OCI-M2 (cell line): ENCODE measurements around the gene ADNP.

Source experiments
- DNase-seq: peaks from one replicate; lab custom pipeline; 2025; ENCODE audit not compliant: unreplicated experiment; lab: John Stamatoyannopoulos, UW

Gene ADNP

DNA sequence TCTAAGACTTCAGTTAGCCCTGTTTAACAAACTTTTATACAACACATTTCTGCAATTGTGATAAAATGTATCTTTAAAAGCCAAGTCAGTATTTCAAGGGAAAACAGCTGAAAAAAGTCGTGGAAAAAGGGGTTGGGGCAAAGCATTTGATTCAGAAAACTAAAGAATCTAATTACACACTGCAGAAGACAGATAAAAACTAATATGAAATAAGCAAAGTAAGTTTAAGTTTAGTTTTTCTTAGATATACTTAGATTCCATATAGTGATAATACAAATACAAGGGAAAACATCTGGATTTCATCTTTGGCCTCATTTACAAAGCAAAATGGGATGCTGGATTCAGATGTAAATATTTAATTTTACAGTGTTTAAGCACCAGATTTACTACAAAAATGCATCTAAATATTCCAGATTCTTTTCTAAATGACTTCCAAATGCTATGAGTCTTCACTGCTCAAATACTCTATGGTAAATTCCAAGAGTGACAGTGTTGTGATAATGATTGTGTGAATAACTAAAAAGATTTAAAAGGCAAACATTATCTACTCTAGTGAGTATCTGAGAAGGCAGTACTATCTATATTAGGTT lies 1.5 kb upstream of the ADNP start:
- no peak for DNase-seq

DNA sequence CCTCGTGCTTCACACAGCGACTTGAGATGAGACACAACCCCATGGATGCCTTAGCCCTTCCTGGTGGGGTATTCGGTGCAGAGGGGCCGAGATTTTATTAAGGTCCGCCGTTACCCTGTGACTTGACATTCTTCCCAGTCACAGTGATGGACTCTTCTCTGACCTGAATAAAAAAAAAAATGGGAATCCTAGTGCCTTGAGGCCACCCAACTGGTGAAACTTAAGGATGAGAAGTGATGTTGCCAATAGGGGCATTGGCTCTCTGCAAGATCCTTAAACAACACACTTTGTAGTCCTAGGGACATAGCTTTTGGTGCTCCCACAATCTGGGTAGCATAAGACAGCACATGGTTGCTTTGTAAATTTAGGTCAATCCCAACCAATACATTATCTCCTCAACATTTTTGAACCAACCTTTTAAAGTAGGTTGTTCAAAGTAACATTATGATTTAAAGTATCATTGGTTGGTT lies 814 bp upstream of the ADNP start:
- DNase-seq = no peak

DNA sequence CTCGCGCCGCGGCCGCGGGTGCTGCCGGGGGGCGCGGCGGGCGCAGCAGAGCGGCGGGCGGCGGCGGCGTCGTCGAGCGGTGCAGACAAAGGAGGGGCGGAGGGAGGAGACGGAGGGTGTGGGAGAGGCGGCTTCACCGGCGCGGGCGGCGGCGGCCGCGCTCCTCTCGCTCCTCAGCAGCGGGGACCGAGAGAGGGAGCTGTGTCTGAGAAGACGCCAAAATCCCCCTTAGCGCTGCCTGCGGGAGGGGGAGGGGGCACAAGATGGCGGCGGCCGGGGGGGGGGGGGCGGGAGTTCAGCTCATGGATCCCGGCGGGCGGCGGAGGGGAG lies 296 bp downstream of the ADNP start:
- DNase-seq = no peak

DNA sequence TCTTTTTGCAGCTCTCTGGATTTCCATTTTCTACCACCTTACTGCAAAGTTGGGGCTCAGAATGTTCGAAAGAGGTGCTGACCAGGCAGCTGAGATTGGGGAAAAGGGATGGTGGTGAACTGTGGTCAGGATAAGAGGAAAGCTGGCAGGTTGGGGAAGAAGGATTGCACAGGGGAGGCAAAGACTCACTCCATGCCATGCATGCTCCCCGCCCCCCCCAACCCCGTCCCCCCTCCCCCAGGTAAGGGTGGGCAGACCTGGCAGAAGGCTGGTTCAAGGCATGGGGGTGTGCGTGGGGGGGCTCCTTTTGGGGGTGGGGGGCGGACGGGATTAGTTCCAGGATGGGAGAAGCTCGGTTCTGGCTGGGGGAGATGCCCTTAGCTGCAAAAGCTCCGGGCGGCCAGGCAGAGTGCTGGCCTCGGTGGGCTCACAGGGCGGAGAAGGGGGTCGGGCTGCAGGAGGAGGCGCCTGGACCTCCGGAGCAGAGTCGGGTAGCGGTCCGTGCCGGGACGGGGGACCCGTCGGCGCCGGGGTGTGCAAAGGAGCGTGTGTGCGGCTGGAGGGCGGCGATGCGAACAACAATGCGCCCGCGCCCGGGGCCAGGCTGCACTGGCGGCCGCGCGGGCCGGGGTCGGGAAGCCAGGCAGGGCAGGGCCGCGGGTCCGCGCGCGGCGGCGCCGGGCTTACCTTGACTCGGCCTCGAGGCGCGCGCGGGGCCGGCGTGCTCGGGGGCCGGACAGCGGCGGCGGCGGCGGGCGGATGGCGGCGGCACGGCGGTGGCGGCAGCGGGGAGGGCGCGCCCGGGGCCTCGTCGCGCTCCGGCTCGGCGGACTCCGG lies 880 bp downstream of the ADNP start:
- DNase-seq = no peak

DNA sequence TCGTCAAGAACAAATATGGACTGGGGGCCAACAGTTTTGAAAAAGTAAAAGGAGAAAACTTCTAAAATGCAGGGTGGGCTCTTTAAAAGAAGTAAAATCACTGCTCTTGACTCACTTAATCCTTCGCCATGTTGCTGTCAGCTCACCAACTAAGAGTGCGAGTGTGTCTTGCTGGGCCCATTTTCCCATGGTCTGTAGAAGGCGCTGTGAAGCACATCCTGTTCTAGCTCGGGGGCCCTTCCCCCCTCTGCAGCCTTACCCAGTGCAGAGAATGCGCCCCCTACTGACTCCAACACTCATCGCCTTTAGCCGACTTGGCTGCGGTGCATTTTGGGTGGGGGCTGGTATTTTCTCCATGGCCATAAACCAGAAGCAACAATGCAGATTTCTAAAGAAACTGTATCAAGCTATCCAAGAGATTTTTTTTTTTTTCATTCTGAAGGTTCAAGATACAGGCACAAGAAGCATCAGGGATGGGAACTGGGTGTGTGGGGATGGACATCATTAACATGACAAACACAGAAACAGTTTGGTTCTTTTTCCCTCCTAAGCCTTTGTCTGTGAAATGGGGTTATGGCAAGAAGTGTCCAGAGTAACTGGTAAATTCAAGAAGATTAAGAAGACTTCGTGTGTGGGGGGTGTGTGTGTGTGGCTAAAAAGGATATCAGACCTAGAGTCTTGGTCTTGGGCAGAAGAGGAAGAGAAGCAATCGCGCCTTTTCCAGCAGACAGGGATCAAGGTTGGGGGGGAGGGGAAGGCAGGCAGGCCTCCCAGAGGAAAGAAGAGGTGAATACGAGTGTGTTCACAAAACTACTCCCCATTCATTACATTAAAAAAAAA lies 1.7 kb downstream of the ADNP start:
- DNase-seq = no peak

DNA sequence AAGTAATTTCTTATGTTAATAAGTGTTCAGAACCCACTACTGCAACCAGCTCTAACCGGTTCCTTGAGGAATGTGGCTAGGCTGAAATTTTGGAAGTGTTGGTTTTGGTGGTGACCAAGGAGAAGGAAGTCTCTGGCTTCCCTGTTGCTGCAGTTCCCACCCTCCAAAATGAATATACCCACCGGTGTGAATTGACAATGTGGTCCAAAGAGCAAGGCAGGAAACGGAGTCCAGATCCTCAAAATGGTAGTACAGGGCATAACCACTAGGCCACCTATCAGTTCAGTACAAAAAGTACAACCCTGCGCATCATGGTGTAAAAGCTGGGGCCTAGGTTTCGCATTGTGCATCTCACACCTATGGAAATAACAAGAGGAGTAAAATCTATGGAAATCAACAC lies 2.8 kb downstream of the ADNP start:
- DNase-seq = no peak

DNA sequence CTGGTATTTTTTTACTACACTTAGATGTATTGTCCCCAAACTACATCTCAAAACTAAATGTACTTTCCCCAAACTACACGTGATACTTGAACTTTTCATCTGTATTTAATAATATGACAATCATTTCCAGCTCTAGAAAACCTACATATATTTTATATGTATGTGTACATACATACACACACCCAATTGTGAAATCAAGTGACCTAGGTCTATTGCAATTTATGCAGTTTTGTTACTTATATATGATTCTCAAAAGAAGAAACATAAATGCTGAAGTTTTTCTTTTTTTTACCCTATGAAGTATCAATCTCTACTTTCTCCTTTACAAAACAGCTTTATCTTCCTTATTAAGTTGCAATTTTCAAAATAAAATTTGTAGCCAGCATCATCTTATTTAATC lies 4.7 kb downstream of the ADNP start:
- DNase-seq = no peak

DNA sequence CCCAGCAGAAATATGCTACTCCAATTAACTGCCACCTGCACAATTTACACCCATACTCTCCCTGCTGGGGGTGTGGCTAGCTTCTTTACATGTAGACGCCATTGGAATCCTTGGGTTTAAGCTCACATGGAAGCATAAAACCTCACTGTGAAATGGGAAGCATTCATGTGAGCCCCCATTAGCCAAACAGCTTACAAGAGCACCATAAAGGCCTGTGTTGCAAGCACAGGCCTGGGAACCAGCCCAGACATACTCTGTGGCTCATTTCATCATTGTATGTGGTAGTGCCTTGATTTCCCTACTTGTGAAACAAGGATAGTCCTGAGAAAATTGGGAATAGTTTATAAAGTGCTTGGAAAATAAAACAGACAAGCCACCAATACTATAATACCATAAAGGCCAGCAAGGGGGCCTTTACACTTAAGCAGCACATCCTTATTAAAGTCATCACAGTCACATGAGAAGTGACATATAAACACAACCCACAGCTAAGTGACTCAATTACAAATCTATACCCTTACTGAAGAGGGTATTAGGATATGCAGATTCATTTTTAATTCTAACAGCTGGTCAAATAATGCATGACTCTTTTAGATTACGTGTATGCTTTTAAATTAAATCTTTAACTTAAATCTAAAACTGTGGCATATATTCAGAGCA lies 6.8 kb downstream of the ADNP start:
- no peak for DNase-seq

DNA sequence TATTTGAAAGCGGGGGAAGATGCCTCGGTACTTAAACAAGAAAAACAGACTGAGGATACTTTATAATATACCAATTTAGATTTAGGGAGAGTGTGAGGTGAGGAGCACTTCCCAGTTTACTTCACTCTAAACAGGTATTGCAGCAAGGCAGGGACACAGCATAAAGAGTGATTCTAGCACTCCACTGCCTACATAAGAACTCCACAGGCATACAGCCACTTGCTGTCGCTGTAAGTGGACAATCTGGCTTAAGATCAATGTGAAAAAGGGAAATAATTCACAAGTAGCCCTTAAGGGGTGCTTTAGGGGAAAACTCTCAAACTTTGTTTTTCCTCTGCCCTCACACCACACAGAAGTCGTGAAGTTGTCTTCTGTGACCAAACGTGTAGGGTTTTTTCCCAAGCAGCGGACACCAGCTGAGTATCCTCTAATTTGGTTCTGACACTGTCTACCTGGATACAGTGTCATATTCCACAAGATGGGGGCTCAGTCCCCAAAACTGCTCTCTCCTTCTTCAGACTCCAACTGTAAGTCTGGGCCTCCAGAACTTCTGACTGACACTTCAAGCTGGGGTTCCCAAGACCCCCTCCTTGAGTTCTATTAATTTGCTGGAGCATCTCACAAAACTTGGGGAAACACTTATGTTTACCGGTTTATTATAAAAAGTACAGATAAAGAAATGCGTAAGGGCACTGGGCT lies 9.3 kb downstream of the ADNP start:
- no peak for DNase-seq

DNA sequence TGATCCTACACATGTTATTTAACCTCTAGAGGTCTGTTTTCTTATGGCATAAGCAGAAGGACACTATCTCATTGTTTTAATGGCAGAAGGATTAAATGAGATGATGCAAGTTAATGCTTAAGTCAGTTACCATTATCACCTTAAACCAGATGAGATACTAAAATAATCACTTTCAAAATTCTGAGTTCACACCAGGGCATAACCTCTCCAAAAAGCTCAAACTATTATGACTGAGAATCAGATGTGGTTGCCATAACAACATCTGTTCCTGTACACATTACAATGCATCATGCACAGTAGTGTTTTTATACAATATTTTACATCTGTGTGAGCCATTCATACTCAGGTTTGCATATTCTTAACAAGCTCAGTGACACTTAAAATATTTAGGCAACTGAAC lies 10.2 kb downstream of the ADNP start:
- no peak for DNase-seq

DNA sequence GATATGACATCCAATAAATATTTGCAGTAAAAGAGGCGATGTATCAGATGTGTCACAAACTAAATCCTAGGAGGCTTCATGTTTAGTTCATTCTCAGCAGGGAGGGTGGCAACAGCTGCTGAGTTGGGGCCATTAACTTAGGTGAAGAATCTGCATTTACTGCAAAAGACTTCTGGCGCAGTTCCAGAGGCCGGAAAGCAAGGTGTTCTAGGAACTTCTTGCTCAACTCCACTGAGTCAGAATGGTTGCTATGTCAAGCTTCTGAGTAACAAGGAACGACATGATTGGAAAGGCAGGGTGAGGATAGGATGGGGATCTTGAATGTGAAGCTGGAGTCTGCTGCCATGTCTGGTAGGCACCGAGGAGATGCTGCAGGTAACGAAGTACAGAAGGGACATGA lies 11.7 kb downstream of the ADNP start:
- DNase-seq = no peak

DNA sequence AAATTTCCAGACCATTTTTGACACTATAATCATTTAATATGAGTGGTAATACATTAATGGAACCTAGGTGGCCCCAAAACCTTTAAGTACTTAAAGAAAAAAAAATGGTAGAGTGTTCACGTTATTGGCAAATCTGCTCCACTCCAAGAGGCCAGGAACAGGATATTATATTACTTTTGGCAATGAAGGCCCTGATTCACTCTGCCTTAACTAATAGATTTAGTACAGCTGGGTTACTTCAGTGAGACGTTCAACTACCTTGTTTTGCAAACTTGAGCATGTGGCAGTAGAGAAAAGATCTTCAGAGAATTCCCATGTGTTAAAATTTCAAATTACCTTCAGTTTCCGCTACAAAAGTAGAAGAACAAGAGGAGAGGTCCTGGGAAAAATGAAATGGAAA lies 12.8 kb downstream of the ADNP start:
- no peak for DNase-seq

DNA sequence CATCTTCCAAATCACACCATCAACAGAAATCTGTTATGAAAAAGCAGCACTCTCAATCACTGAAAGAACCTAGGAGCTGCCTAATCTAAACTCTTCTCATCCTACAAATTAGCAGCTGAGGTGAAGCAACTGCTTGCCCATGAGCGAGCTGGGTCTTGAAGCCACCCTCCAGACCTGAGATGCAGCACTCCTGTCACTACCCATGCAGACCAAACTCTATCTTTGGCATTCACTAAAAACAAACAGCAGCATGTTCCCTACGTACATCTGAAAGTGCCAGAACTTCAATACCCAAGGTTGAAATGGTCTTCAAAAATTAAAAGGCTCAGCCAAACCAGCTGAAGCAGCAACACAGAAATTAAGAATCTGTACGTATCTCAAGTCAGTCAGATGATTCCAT lies 14.3 kb downstream of the ADNP start:
- DNase-seq = no peak

DNA sequence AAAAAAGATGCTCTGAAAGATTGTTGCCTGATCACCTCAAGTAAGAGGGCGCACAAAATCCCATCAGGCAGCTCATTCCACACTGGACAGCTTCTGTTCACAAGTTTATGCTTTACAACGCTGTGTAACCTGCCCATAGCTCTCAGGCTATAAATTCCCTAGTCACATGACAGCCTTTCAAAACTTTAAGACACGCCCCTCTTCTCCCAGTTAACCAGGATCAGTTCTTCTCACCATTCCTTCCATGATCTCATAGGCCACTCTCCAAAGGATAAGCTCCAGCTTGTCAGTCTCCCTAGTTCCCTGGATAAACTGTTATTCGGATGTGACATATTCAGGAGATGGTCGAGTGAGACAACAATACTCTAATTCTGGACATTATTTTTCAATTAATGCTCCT lies 15.0 kb downstream of the ADNP start:
- DNase-seq = no peak

DNA sequence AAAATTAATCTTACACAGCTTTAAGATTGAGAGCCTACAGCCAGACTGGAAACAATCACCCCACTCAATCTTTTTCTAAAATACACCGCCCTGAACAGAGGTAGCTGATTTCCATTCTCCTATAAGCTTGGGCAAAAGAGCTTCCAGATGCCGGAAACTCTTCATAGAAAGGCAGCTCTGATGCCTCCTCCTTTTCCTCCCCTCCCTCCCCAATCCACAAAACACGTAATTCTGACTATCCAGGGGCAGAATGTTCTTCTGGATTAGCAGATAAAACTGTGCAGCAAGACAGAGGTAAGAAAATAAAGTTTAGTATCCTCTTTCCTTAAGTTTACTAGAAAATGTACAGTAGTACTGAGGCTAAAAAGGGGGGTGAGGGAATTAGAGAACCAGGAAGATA lies 15.8 kb downstream of the ADNP start:
- DNase-seq = no peak

DNA sequence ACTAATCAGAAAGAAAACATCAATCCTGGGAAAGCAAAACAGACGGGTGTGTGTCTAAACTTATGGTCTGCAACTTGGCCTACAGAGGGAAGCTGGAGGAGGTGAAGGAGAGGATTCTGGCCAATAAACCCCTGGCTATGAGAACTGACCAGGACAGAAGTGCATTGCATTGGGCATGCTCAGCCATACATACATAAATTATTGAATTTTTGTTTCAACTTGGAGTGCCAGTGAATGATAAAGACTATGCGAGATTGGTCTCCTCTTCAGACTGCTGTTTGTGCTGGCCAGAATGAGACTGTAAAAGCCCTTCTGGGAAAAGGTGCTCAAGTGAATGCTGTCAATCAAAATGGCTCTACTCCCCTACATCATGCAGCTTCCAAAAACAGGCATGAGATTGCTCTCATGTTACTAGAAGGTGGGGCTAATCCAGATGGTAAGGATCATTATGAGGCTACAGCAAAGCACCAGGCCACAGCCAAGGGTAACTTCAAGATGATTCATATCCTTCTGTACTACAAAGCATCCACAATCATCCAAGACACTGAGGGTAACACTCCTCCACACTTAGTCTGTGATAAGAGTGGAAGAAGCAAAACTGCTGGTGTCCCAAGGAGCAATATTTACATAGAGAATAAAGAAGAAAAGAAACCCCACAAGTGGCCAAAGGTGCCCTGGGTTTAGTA lies 17.4 kb downstream of the ADNP start:
- no peak for DNase-seq

DNA sequence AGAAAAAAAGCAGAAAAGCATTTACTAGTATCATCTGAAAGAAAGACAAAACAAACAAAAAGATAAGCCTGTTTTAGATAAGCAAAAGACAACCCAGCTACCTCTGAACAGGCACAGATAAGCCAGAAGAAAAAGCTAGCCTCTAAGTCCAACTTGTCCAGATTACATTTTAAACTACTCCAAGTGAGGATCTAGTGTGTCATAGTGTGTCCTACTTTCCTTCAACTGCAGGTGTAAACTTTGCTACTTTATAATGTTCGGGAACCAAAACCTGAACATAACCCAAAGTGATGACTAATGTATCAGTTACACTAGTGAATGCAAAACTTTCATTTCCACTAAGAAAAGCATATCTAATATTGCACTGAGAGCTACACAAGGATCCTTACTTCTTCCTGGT lies 19.5 kb downstream of the ADNP start:
- DNase-seq = no peak

DNA sequence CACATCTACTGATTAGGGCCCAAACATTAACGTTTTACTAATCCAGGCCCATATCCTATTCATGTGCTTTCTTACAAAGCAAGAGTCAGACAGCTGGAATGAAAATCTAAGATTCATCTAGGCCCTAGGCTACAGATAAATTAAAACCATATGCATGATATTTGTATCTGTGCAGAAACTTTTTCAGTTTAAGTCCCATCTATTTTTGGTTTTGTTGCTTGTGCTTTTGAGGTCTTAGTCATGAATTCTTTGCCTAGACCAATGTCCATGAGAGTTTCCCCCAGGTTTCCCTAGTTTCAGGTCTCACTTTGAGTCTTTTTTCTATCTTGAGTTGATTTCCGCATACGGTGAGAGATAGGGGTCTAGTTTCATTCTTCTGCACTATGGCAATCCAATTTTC lies 20.2 kb downstream of the ADNP start:
- DNase-seq = no peak

DNA sequence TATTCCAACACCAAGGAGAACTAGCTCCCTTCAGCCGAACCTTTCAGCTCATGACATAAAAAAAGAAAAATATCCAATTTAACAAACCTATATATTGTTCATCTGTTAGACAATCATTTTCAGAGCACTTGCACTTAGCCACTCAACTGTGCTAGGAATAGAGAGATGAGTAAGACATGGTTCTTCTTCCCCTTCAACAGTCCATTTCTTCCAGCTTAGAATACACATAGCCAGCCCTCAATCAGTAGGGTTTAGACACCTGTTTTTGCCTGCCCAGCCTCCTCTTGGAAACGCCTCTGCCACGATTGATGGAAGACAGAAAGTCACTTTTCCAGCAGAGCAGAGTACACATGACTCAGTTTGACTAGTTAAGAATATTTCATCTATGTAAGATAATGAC lies 21.8 kb downstream of the ADNP start:
- DNase-seq = no peak

DNA sequence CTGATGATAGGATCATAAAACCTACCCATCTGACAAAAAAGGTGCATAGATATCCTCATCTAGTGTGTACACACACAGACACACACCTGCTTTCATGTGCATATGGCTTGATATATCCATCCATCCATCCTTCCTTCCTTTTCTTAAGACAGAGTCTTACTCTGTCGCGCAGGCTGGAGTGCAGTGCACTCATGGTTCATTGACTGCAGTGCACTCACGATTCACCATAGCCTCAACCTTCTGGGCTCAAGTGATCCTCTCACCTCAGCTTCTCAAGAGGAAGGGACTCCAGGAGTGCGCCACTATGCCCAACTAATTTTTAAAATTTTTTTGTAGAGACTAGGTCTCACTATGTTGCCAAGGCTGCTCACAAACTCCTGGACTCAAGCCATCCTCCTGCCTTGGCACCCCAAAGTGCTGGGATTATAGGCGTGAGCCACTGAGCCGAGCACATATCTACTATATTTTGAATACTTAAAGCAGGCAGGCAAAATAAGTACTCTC lies 27.1 kb downstream of the ADNP start:
- DNase-seq = no peak
